DMS53 treated with DMSO at 0.1 percent for 48 hours (cell line): Measurements from ENCODE around the gene CCL23.
"Not testable (repeated sequence)": the region's sequence is repeated elsewhere in the genome, so short reads cannot be mapped to it uniquely, and the experiment has no call there.

ENCODE experiments used
- DNase-seq: peaks from one replicate; lab custom pipeline; 2025; ENCODE audit not compliant: unreplicated experiment; lab: John Stamatoyannopoulos, UW

The CCL23 gene

GRCh38 chr17:36004594-36005108 is 13.1 kb downstream of the CCL23 start:
- no peak for DNase-seq

- no peak for DNase-seq
Measured at GRCh38 chr17:36002631-36003030, 15.1 kb downstream of the CCL23 start.

DNA sequence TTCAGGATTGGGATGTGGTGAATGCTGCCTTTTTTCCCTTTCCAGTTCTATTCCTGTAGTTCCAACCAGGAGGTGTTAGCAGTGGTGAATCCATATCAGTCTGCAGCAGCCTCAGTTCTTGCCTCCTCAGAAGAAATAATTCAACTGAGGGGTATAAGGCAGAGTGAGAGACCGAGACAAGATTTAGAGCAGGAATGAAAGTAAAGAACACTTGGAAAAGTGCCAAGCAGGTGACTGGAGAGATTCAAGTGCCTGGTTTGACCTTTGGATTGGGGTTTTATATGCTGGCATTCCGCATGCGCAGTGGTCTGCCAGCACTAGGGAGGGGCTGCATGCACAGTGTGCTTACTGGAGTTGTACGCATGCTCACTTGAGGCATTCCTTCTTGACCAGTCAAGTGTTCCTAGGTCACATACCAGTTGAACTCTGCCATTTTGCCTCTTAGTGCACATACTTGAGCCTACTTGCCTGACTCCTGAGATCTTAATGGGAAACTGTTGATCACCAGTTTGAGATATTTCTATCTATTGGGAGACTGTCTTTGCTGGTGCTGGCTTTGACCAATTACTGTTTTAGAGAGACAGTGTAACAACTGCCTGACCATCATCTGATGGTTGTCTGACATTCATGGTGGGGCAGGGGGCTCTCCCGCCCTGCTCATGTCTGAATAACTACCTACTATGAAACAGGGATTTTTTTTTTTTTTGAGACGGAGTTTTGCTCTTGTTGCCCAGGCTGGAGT is 15.7 kb downstream of the CCL23 start:
- peak; percentile 29 for DNase-seq

- no peak for DNase-seq
Measured at GRCh38 chr17:36001110-36001771, 16.5 kb downstream of the CCL23 start, which contains the start of gene CCL15. TSS of gene CCL15 (minus strand) at chr17:36001553. CDS start at chr17:36001492, 61 bp downstream.

- no peak for DNase-seq
Measured at GRCh38 chr17:36000732-36001109, 17.1 kb downstream of the CCL23 start.

GRCh38 chr17:35998756-35999155 is 19.0 kb downstream of the CCL23 start:
- no peak for DNase-seq

DNA sequence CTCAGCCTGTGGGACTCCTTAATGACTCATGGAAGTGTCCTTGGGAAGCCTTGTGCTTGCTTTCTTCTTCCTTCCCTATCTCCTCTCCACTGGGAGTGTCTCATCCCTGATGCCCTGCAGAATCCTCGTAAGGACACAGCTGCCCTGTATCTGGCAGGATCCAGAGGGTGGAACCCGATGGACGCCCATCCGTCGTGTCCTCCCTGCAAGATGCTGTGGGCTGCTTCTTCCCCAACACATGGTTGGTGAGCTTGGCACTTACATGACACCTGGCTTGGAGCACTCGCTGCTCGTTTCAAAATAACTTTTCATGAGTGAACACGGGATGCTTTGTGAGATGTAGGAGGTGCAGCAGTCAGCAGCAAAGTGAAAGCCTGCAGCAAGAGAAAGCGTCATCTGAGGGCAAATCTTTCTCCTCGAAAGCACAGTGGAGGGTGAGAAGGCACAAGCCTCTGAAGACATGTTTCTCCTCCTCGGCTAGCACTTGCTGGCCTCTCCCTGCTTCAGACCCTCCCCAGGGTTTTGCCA is 19.7 kb downstream of the CCL23 start:
- no peak for DNase-seq

DNA sequence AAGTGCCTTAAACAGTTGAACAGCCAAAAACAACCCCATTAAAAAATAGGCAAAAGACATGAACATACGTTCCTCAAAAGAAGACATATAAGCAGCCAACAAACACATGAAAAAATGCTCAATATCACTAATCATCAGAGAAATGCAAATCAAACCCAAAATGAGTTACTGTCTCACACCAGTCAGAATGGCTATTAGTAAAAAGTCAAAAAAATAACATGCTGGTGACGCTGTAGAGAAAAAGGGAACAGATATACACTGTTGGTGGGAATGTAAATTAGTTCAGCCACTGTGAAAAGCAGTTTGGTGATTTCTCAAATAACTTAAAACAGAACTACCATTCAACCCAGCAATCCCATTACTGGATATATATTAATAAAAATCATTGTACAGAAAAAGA is 22.4 kb downstream of the CCL23 start:
- not testable (repeated sequence) for DNase-seq

DNA sequence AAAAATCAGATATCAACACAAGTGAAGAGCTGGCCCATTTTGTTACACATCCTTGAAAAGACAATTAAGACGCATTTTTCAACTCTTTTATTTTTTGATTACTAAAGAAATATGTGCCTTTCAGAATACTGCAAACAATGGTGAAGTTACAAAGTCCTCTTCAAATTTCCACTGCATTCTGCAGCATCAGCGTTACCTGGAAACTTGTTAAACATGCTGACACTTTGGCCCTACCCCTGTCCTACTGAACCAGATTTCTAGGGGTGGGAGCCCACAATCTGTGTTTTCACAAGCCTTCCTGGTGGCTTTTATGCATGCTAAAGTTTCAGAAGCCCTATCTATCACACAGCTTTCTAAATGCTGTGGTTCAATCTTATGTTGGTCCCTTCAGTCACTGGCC is 26.7 kb downstream of the CCL23 start:
- DNase-seq = no peak

DNA sequence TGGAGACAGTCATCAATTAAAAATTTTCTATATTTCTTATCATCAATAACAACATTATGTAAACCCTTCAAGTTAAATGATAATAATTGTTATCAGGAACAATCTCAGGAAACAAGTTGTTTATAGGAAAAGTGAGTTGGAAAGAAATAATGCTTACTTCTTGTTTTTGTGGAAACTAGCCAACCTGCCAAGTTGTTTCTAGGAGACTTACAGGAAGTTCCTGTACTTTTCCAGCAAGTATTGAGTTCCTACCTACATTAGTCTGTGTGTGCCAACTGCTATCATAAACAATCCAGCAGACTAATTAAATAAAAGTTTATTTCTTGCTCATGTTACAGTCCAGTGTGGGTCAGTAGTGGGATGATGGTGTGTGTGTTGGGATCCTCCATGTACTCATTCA is 29.6 kb downstream of the CCL23 start:
- DNase-seq = no peak

- no peak for DNase-seq
Measured at GRCh38 chr17:35986643-35987042, 31.1 kb downstream of the CCL23 start, which contains the start of gene CCL14. TSS of gene CCL14 (minus strand) at chr17:35986729. CDS start at chr17:35986649, 80 bp downstream.

DNA sequence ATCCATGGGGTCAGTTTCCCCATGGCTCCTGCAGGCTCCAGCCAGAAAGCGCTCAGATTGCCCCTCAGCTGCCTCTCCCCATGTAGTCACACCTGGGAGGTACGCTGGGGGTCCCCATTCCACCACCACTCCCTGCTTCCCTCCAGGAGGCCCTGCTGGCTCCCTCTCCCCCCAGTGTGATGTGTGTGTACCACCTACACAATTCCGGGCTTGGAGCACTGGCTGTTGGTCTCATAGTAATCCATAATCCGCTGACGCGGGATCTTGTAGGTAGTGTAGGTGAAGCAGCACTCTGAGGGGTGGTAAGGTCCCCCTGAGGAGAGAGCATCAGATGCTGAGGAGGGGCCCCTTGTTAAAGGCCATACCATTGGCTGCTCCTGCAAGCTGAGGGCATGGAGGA is 33.6 kb downstream of the CCL23 start:
- DNase-seq = no peak

- DNase-seq = no peak
Measured at GRCh38 chr17:35982409-35983191, 35.2 kb downstream of the CCL23 start.

- no peak for DNase-seq
Measured at GRCh38 chr17:35981908-35982330, 35.9 kb downstream of the CCL23 start.

- DNase-seq = no peak
Measured at GRCh38 chr17:35981246-35981645, 36.5 kb downstream of the CCL23 start, which contains the start of gene CCL16. TSS of gene CCL16 (minus strand) at chr17:35981497. CDS start at chr17:35981420, 77 bp downstream.

DNA sequence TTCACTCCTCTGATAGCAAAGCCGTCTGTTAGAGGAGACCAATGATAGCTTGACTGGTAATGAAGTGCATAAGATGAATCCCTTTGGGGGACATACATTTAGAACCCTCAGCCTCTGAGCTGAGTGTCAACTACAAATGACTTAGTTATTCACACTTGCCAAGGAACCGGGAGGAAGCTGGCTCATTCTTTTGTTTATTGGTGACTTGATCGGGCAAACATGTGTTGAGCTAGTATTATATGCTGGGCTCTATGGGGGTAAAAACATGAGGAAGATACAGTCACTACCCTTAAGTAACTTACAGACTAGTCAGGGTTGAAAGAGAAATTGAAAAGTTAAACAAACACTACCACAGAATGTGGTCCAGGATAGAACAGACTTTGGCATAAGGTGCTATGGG is 39.4 kb downstream of the CCL23 start:
- DNase-seq = no peak

DNA sequence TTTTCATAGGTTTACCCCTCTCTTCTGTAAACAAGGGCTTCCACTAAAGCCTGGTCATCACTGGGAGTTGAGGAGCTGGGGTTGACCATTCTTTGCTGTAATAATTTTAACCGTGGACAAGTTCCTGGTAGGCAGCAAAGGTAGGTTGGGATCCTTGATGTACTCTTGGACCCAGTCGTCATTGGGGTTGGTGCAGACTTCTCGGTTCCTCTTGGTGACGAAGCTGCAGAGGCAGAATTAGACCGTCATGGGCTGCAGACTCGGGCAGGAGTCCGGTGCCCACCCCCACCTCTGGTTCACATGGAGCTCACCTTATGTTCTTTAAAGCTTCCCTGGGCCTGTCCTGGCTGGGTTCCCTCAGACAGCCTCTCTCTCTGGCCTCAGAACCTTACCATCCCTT is 40.3 kb downstream of the CCL23 start:
- no peak for DNase-seq

- DNase-seq = no peak
Measured at GRCh38 chr17:35973333-35974260, 44.2 kb downstream of the CCL23 start.

- no peak for DNase-seq
Measured at GRCh38 chr17:35972945-35973332, 44.8 kb downstream of the CCL23 start.

DNA sequence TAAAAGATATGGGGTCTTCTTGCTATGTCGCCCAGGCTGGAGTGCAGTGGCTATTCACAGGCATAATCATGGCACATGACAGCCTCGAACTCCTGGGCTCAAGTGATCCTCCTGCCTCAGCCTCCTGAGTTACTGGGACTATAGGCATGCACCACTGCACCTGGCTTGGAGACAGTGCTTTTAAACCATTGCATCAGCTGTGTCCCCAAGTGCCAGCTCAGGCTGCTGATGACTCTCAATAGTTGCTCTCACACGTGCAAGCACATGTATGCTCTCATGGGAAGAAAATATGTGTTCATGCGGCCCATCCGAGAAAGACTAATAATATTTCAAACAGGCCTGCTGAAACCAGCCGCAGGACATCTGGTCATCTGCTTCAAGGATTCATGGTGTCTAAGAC is 45.2 kb downstream of the CCL23 start:
- no peak for DNase-seq
